ENCODE data around the gene DUSP16. TPM values are rescaled to one million over a fixed set of nuclear protein-coding genes. Genes with fewer than 3 reads are reported as not detected.

DUSP16 gene
- total RNA-seq, 3 donors from 2014 or later (not counting 1 experiment from before 2014, with no cell fraction given) = 6.9 to 19.9 (median 10.0) TPM

- H3K4me1 ChIP-seq (ENCODE audit: control insufficient read depth, insufficient read depth, low read length) = no peaks in the 10 kb centered on the region
- H3K27ac ChIP-seq (ENCODE audit: low read length) = no peak overlapping the region
- intact Hi-C loops (cut with micrococcal nuclease) = no loop called here
- DNase-seq (no peak), ATAC-seq (no peak)
- no peaks in the 10 kb centered on the region for H3K9me3 Mint-ChIP-seq
- no peak overlapping the region for H3K4me3 ChIP-seq (ENCODE audit: low read length)
- WGBS (ENCODE audit: insufficient coverage) = 98% methylated on average over 2 of the region's 3 CpGs
- no peaks in the 10 kb centered on the region for H3K9me3 ChIP-seq (ENCODE audit: control insufficient read depth, insufficient read depth, low read length)
- H3K4me1 Mint-ChIP-seq = peaks cover 3 to 4% of the 10 kb centered on the region in 2 donors
- no peak overlapping the region for H3K4me3 Mint-ChIP-seq
- no peaks in the 10 kb centered on the region for H3K27me3 ChIP-seq (ENCODE audit: control insufficient read depth, insufficient read depth, low read length)
- H3K36me3 Mint-ChIP-seq = no peaks in the 10 kb centered on the region
- H3K27ac Mint-ChIP-seq = no peak overlapping the region
- TF ChIP-seq, protein P1, sequence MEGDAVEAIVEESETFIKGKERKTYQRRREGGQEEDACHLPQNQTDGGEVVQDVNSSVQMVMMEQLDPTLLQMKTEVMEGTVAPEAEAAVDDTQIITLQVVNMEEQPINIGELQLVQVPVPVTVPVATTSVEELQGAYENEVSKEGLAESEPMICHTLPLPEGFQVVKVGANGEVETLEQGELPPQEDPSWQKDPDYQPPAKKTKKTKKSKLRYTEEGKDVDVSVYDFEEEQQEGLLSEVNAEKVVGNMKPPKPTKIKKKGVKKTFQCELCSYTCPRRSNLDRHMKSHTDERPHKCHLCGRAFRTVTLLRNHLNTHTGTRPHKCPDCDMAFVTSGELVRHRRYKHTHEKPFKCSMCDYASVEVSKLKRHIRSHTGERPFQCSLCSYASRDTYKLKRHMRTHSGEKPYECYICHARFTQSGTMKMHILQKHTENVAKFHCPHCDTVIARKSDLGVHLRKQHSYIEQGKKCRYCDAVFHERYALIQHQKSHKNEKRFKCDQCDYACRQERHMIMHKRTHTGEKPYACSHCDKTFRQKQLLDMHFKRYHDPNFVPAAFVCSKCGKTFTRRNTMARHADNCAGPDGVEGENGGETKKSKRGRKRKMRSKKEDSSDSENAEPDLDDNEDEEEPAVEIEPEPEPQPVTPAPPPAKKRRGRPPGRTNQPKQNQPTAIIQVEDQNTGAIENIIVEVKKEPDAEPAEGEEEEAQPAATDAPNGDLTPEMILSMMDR (IDR thresholded peaks at IDR 0.05) = no peak
- H3K27me3 Mint-ChIP-seq (ENCODE audit: low read depth in 2 of 2) = no peaks in the 10 kb centered on the region
- no peaks in the 10 kb centered on the region for H3K36me3 ChIP-seq (ENCODE audit: control insufficient read depth, insufficient read depth, low read length)
These were observed 51.5 kb downstream of the DUSP16 start for GRCh38 chr12:12511021-12511783.

DNA sequence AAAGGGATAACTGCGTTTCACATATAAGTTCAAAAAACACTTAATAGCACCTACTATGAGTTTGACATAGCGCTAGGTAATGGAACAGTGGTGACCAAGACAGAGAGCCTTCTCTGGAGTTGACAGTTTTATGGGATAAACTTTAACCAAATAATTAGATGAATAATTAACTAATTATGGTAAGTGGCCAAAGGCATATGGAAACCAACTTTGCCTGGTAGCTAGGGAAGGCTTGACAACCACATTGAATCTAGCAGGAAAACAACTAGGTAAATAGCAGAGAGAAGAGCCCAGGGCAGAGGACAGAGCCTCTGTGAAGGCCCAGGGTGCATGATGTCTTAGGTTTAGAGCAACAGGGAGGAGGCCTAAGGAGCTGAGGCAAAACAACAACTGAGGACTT lies 52.1 kb downstream of the DUSP16 start:
- Mint-ChIP-seq H3K27ac (no peak overlapping the region), H3K4me1 (peaks cover 8 to 11% of the 10 kb centered on the region in 2 donors), H3K4me3 (no peak overlapping the region), H3K9me3 (no peaks in the 10 kb centered on the region), H3K27me3 (ENCODE audit: low read depth in 2 of 2) (no peaks in the 10 kb centered on the region), H3K36me3 (no peaks in the 10 kb centered on the region)
- Histone ChIP-seq H3K4me1 (ENCODE audit: control insufficient read depth, insufficient read depth, low read length) (no peaks in the 10 kb centered on the region), H3K4me3 (ENCODE audit: low read length) (no peak overlapping the region), H3K9me3 (ENCODE audit: control insufficient read depth, insufficient read depth, low read length) (no peaks in the 10 kb centered on the region), H3K27ac (ENCODE audit: low read length) (no peak overlapping the region), H3K36me3 (ENCODE audit: control insufficient read depth, insufficient read depth, low read length) (no peaks in the 10 kb centered on the region), H3K27me3 (ENCODE audit: control insufficient read depth, insufficient read depth, low read length) (no peaks in the 10 kb centered on the region)
- no CpG with 5 or more reads among the region's 2 CpGs for WGBS (ENCODE audit: insufficient coverage)
- no peak for ATAC-seq
- TF ChIP-seq, protein P1 (IDR thresholded peaks at IDR 0.05) = no peak
- intact Hi-C loops (cut with micrococcal nuclease) = no loop called here
- no peak for DNase-seq

DNA sequence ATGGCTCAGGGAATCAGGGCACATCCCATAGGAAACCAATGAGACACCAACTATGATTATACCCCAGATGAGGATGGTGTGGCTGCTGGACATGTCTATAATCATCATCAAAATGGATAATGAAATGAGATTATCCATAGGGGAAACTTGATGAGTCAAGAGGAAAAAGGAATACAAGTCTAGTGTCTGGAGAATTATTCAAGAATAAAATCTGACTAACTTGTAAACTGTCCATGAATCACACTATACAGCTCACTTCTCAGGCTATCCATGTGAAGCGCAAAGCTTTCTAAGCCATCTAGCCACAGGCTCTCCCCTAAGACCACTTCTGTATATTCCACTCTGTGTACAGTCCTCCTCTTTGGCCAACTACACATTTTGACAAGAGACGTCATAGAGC lies 52.5 kb downstream of the DUSP16 start:
- H3K27me3 ChIP-seq (ENCODE audit: control insufficient read depth, insufficient read depth, low read length) = no peaks in the 10 kb centered on the region
- no peak overlapping the region for H3K27ac ChIP-seq (ENCODE audit: low read length)
- intact Hi-C loops (cut with micrococcal nuclease) = no loop called here
- DNase-seq = no peak
- TF ChIP-seq, protein P1 (IDR thresholded peaks at IDR 0.05) = no peak
- no peaks in the 10 kb centered on the region for H3K36me3 ChIP-seq (ENCODE audit: control insufficient read depth, insufficient read depth, low read length)
- Mint-ChIP-seq H3K27ac (no peak overlapping the region), H3K27me3 (ENCODE audit: low read depth in 2 of 2) (no peaks in the 10 kb centered on the region), H3K9me3 (no peaks in the 10 kb centered on the region), H3K4me3 (no peak overlapping the region), H3K4me1 (peaks cover 8 to 14% of the 10 kb centered on the region in 2 donors), H3K36me3 (no peaks in the 10 kb centered on the region)
- H3K4me1 ChIP-seq (ENCODE audit: control insufficient read depth, insufficient read depth, low read length) = no peaks in the 10 kb centered on the region
- H3K4me3 ChIP-seq (ENCODE audit: low read length) = no peak overlapping the region
- 100% methylated on average over 1 of the region's 2 CpGs for WGBS (ENCODE audit: insufficient coverage)
- H3K9me3 ChIP-seq (ENCODE audit: control insufficient read depth, insufficient read depth, low read length) = no peaks in the 10 kb centered on the region
- no peak for ATAC-seq

GRCh38 chr12:12508612-12509011 lies 54.1 kb downstream of the DUSP16 start:
- 100% methylated on average over 1 of the region's 2 CpGs for WGBS (ENCODE audit: insufficient coverage)
- ATAC-seq (no peak), DNase-seq (no peak)
- H3K4me1 Mint-ChIP-seq = peaks cover 8 to 14% of the 10 kb centered on the region in 2 donors
- no peak overlapping the region for H3K27ac Mint-ChIP-seq
- Histone ChIP-seq H3K4me3 (ENCODE audit: low read length) (no peak overlapping the region), H3K4me1 (ENCODE audit: control insufficient read depth, insufficient read depth, low read length) (no peaks in the 10 kb centered on the region), H3K36me3 (ENCODE audit: control insufficient read depth, insufficient read depth, low read length) (no peaks in the 10 kb centered on the region), H3K27me3 (ENCODE audit: control insufficient read depth, insufficient read depth, low read length) (no peaks in the 10 kb centered on the region), H3K9me3 (ENCODE audit: control insufficient read depth, insufficient read depth, low read length) (no peaks in the 10 kb centered on the region), H3K27ac (ENCODE audit: low read length) (no peak overlapping the region)
- intact Hi-C loops (cut with micrococcal nuclease) = no loop called here
- H3K4me3 Mint-ChIP-seq = no peak overlapping the region
- H3K9me3 Mint-ChIP-seq = no peaks in the 10 kb centered on the region
- H3K36me3 Mint-ChIP-seq = no peaks in the 10 kb centered on the region
- H3K27me3 Mint-ChIP-seq (ENCODE audit: low read depth in 2 of 2) = no peaks in the 10 kb centered on the region
- TF ChIP-seq, protein P1 (IDR thresholded peaks at IDR 0.05) = no peak
